ENCODE results near the gene FGF22. TPM values are rescaled to one million over a fixed set of nuclear protein-coding genes. Genes with fewer than 3 reads are reported as not detected.

FGF22 gene
- total and polyA plus RNA-seq, 2 of the 4 experiments (the other 2 are of a cell fraction), result 0.14 TPM; not detected in 1

GRCh38 chr19:601310-601709 is 38.4 kb upstream of the FGF22 start:
- no peak overlapping the region for H3K18ac ChIP-seq (ENCODE audit: low read depth, low read length)
- ChIA-PET POLR2A (ENCODE audit: unreplicated experiment) (no interaction called here), CTCF (no interaction called here)
- intact Hi-C loops (cut with micrococcal nuclease), result no loop called here
- in situ Hi-C loops (cut with MboI; ENCODE audit: low sequenced_read_pairs), result no loop called here
- peak overlapping the region; percentile 21 for H2AFZ ChIP-seq (replicated peaks; ENCODE audit: low read length, poor library complexity)
- WGBS, 2 experiments (ENCODE audit: extremely low coverage in 2 of 2, insufficient read length in 1 of 2), result 89% methylated on average over 27 of the region's 28 CpGs; no CpG with 5 or more reads in 1 of the 2 experiments
- no peak overlapping the region for H3K9ac ChIP-seq (ENCODE audit: low read depth, low read length)
- H3K36me3 ChIP-seq (ENCODE audit: control insufficient read depth, insufficient read depth, low read length), result no peaks in the 10 kb centered on the region
- no peak overlapping the region for H3K4me3 ChIP-seq (ENCODE audit: insufficient read depth, low read depth, low read length)
- H3K4me2 ChIP-seq (ENCODE audit: low read depth, low read length), result no peak overlapping the region
- no peaks in the 10 kb centered on the region for H3K9me1 ChIP-seq (ENCODE audit: insufficient read depth, low read length)
- no peak overlapping the region for H4K91ac ChIP-seq (ENCODE audit: insufficient read depth, low read depth, low read length)
- no peak for TF ChIP-seq POLR2A (IDR thresholded peaks at IDR 0.05; ENCODE audit: low read depth, low read length)
- TF ChIP-seq RCOR1 (IDR thresholded peaks at IDR 0.05; ENCODE audit: insufficient replicate concordance, low read length), result no peak
- TF ChIP-seq CEBPB (IDR thresholded peaks at IDR 0.05; ENCODE audit: low read depth, low read length), result no peak
- TF ChIP-seq NFE2L2 (IDR thresholded peaks at IDR 0.05; ENCODE audit: low read depth, low read length), result no peak
- peaks cover 7% of the 10 kb centered on the region; the same call in 1 of the 2 replicates for H3K9me3 ChIP-seq (ENCODE audit: control insufficient read depth, insufficient read depth, low read length)
- peaks cover 2% of the 10 kb centered on the region; the same call in 1 of the 2 replicates for H3K27me3 ChIP-seq (ENCODE audit: control insufficient read depth, insufficient read depth, low read length)
- dilution Hi-C loops (cut with HindIII; ENCODE audit: low sequenced_read_pairs, unreplicated experiment), result no loop called here
- H2AK5ac ChIP-seq (ENCODE audit: low read depth, low read length), result no peak overlapping the region
- no peaks in the 10 kb centered on the region for H3K79me1 ChIP-seq (ENCODE audit: low read depth in 1 of 2, low read length in 2 of 2)
- no peak overlapping the region for H3K4ac ChIP-seq (ENCODE audit: low read depth, low read length)
- no peak overlapping the region for H3K23ac ChIP-seq (ENCODE audit: low read depth, low read length)
- H3K14ac ChIP-seq (replicated peaks; ENCODE audit: low read depth, low read length), result no peak overlapping the region
- BruUV-seq (replicated peaks), result no TSS peak
- H4K20me1 ChIP-seq (ENCODE audit: insufficient read depth, low read length), result no peaks in the 10 kb centered on the region; the same call in 1 of the 2 replicates
- H2BK120ac ChIP-seq (ENCODE audit: low read depth, low read length), result no peak overlapping the region
- no peak overlapping the region for H3K56ac ChIP-seq (ENCODE audit: extremely low read depth, insufficient read depth, low read length)
- DNase-seq (no peak), ATAC-seq (ENCODE audit: low read depth) (no peak)
- H3K4me1 ChIP-seq (ENCODE audit: control insufficient read depth, insufficient read depth, low read length), result no peaks in the 10 kb centered on the region
- no peak overlapping the region for H3K27ac ChIP-seq (ENCODE audit: insufficient read depth, low read length)
- H2BK20ac ChIP-seq (ENCODE audit: low read depth, low read length), result no peak overlapping the region
- H2AK9ac ChIP-seq (replicated peaks; ENCODE audit: low read depth, low read length, poor library complexity), result no peak overlapping the region
- no peak overlapping the region for H4K5ac ChIP-seq (ENCODE audit: low read depth, low read length)
- no peak overlapping the region for H2BK15ac ChIP-seq (ENCODE audit: low read depth, low read length)
- H2BK5ac ChIP-seq (ENCODE audit: low read depth, low read length, poor library complexity, severe bottlenecking), result no peak overlapping the region
- H4K8ac ChIP-seq (ENCODE audit: low read depth in 2 of 2, low read length in 2 of 2), result no peak overlapping the region

Measured in IMR-90 (cell line).